ENCODE measurements around the gene CDCA7L.

GRCh38 chr7:21971780-21972396 lies 26.2 kb upstream of the CDCA7L start:
- no peak for TF ChIP-seq CTCF (IDR thresholded peaks at IDR 0.05; ENCODE audit: low read depth, low read length)
- no peak for TF ChIP-seq EZH2phosphoT487 (IDR thresholded peaks at IDR 0.05; ENCODE audit: low read depth)
